GM12878 (cell line): Measurements from ENCODE around the gene NRXN3. TPM values are rescaled to one million over a fixed set of nuclear protein-coding genes. Genes with fewer than 3 reads are reported as not detected.

Experiments used
- ATAC-seq: fragments of 200-7000 bp; cut with Tn5 transposase; 3 replicates; pipeline ENCODE4 v1.9.1; 2020; ENCODE audit warnings: mild to moderate bottlenecking, moderate library complexity
- BruUV-seq: library from RNA; stranded (reverse); fragments of 400-500 nt; replicated peaks from 2 replicates; lab custom pipeline; 2021; lab: Mats Ljungman, UMichigan
- CTCF ChIA-PET: fragments of 300-600 bp; sonication (Branson Sonifier 250); formaldehyde crosslinking; extraction: SDS; loops from one replicate; lab custom pipeline; 2021; ENCODE audit warnings: inconsistent platforms; lab: Yijun Ruan, JAX
- POLR2A ChIA-PET: fragments of 350-600 bp; formaldehyde crosslinking; extraction: SDS; loops from one replicate; lab custom pipeline; 2021; ENCODE audit warnings: inconsistent platforms; lab: Charles Lee
- RAD21 ChIA-PET: fragments of 300-600 bp; sonication (Branson Sonifier 250); formaldehyde crosslinking; loops from one replicate; lab custom pipeline; 2023; ENCODE audit warnings: antibody characterized with exemption; ENCODE audit not compliant: unreplicated experiment; lab: Charles Lee
- SMC1A ChIA-PET: fragments of 300-600 bp; sonication (Branson Sonifier 250); formaldehyde crosslinking; loops from one replicate; lab custom pipeline; 2023; ENCODE audit not compliant: unreplicated experiment, uncharacterized antibody; lab: Charles Lee
- DNase-seq: peaks from one replicate; pipeline ENCODE4 v3.0.0-alpha.2; 2011; ENCODE audit warnings: low read depth, low spot score
- FAIRE-seq: peaks from 3 replicates; lab custom pipeline; 2011; peaks lifted over from hg19 to GRCh38; lab: Jason Lieb, UNC
- H2AFZ ChIP-seq: 2 replicates; pipeline ENCODE4 v1.6.0; 2011; ENCODE audit warnings: low read depth, low read length, control low read depth; ENCODE audit not compliant: control insufficient read depth
- H3K27ac ChIP-seq: 2 replicates; pipeline ENCODE4 v1.5.1; 2011; ENCODE audit warnings: control low read depth; ENCODE audit not compliant: control insufficient read depth, insufficient read depth
- H3K27me3 ChIP-seq, 2 experiments: replicated peaks in 1 of 2; 2 replicates each; pipeline versions ENCODE4 v1.6.0 to v1.6.1; 2011; ENCODE audit warnings: low read length in 1 of 2; ENCODE audit not compliant: control insufficient read depth in 2 of 2, insufficient read depth in 2 of 2
- H3K36me3 ChIP-seq, 2 experiments: 2 replicates each; pipeline ENCODE4 v1.5.1; 2011; ENCODE audit warnings: low read length in 1 of 2; ENCODE audit not compliant: control insufficient read depth in 2 of 2, insufficient read depth in 2 of 2
- H3K4me1 ChIP-seq: 2 replicates; pipeline ENCODE4 v1.6.1; 2011; ENCODE audit warnings: mild to moderate bottlenecking, low read length, moderate library complexity, mixed read lengths; ENCODE audit not compliant: control insufficient read depth, insufficient read depth
- H3K4me2 ChIP-seq: 2 replicates; pipeline ENCODE4 v1.6.0; 2011; ENCODE audit warnings: control low read depth; ENCODE audit not compliant: control insufficient read depth, insufficient read depth
- H3K4me3 ChIP-seq: fragments of 200-600 bp; sonication (generic); 2 replicates; pipeline ENCODE4 v1.5.1; 2016
- H3K79me2 ChIP-seq: 2 replicates; pipeline ENCODE4 v1.6.0; 2011; ENCODE audit warnings: low read length; ENCODE audit not compliant: control insufficient read depth, insufficient read depth
- H3K9ac ChIP-seq: 2 replicates; pipeline ENCODE4 v1.8.0; 2011; ENCODE audit warnings: low read length, control low read depth, mixed read lengths; ENCODE audit not compliant: control insufficient read depth, insufficient read depth
- H3K9me3 ChIP-seq: replicated peaks from 3 replicates; pipeline ENCODE4 v1.5.1; 2011; ENCODE audit warnings: mild to moderate bottlenecking, low read length; ENCODE audit not compliant: control insufficient read depth, insufficient read depth
- H4K20me1 ChIP-seq: 2 replicates; pipeline ENCODE4 v1.6.0; 2011; ENCODE audit not compliant: control insufficient read depth, insufficient read depth
- EED ChIP-seq: sonication (generic); IDR thresholded peaks from 2 replicates; pipeline ENCODE4 v1.6.1; 2016; ENCODE audit warnings: antibody characterized with exemption, low read depth
- JUND ChIP-seq: IDR thresholded peaks from 2 replicates; pipeline ENCODE4 v1.6.1; 2012; ENCODE audit warnings: low read depth, mild to moderate bottlenecking, low read length, improper control_type of control experiment, moderate library complexity
- MTA2 ChIP-seq: fragments of 450-650 bp; IDR thresholded peaks from 2 replicates; pipeline ENCODE4 v1.6.1; 2016; ENCODE audit warnings: low read depth, mild to moderate bottlenecking, moderate library complexity
- NBN ChIP-seq: fragments of 450-650 bp; IDR thresholded peaks from 2 replicates; pipeline ENCODE4 v1.6.1; 2016
- PAX8 ChIP-seq: fragments of 450-650 bp; IDR thresholded peaks from 2 replicates; pipeline ENCODE4 v1.6.1; 2017; ENCODE audit warnings: mild to moderate bottlenecking, moderate library complexity
- SIX5 ChIP-seq: IDR thresholded peaks from 2 replicates; pipeline ENCODE4 v1.6.1; 2011; ENCODE audit warnings: mild to moderate bottlenecking, low read depth, low read length, moderate library complexity; ENCODE audit not compliant: severe bottlenecking
- SMAD5 ChIP-seq: IDR thresholded peaks from 2 replicates; pipeline ENCODE4 v1.6.1; 2016; ENCODE audit warnings: antibody characterized with exemption, low read depth
- ZNF274 ChIP-seq: IDR thresholded peaks from one replicate; pipeline ENCODE4 v1.8.0; 2011; ENCODE audit not compliant: insufficient read length, insufficient read depth
- ZNF687 ChIP-seq: fragments of 450-650 bp; IDR thresholded peaks from 2 replicates; pipeline ENCODE4 v1.6.1; 2017; ENCODE audit warnings: mild to moderate bottlenecking, moderate library complexity
- WGBS: methylation state at CpG from one replicate; pipeline ENCODE4 v1.1.6; 2016; ENCODE audit warnings: low lambda C conversion rate; ENCODE audit not compliant: insufficient replicate concordance, insufficient coverage; ENCODE audit errors: missing lambda C conversion rate; 5-methylcytosine and 5-hydroxymethylcytosine counted together
- in situ Hi-C: fragments of 300-500 bp; cut with MboI; formaldehyde crosslinking; loops from 9 replicates; pipeline ENCODE4 v1.14.3; 2018; ENCODE audit warnings: mixed read lengths
- intact Hi-C: fragments of 100-400 bp; cut with micrococcal nuclease; formaldehyde crosslinking; loops from one replicate; pipeline ENCODE4 v1.14.2; 2022; ENCODE audit not compliant: unreplicated experiment
- polyA plus RNA-seq, 11 experiments: library from polyadenylated mRNA; depleted of rRNA in 4 of 11; unstranded in 6 of 11; stranded (reverse) in 5 of 11; fragments of >200 nt; fragmentation: Nextera tagmentation in 4 of 11; fragmentation: Illumina TruSeq in 1 of 11; extraction: Ambion mirVana in 4 of 11; extraction: Trizol in 1 of 11; gene quantifications; 1 replicate in 1 of 11; 2 replicates in 10 of 11; pipeline versions ENCODE4 v1.2.1 to v1.2.3, GENCODE V29; 2011 to 2016; ENCODE audit warnings: inconsistent platforms in 2 of 11, missing spikeins in 2 of 11, low read depth in 1 of 11
- total RNA-seq, 4 experiments: library from RNA; depleted of rRNA in 3 of 4; stranded (reverse); fragments of >200 nt in 3 of 4; fragmentation: Illumina TruSeq in 1 of 4; extraction: Trizol in 1 of 4; gene quantifications; 2 replicates each; pipeline versions ENCODE4 v1.2.1 to v1.2.3, GENCODE V29; 2013 to 2021
- TF ChIP-seq, protein P1 (sequence below): fragments of 450-650 bp; IDR thresholded peaks from 2 replicates; pipeline ENCODE4 v1.6.1; 2014; ENCODE audit warnings: mild to moderate bottlenecking

NRXN3 gene
- total and polyA plus RNA-seq, 10 of the 15 experiments (the other 5 are each of a cell fraction or from before 2014, with no cell fraction given) = 0.52 to 3.3 (median 1.4) TPM

DNA sequence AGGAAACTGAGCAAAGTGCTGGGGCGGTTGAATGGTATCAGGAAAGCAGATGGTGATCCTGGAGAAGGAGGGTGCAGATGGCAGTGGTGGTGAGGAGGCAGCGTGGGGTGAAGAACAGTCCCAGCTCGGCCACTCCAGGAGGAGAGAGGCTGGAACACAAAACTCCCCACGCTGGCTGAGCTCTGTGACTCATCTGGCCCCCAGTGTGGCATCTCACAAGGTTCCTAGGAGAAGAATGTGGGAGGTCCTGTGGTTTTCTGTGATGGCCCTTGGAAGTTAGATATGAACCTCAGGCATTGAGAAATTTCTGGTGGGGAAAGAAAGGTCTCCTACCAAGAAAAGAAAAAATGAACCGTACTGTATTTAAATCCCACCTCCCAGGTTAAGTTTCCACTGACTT, 8.0 kb upstream of the NRXN3 start:
- no TSS peak for BruUV-seq
- Histone ChIP-seq H3K4me2 (no peak overlapping the region), H2AFZ (no peak overlapping the region), H3K4me3 (no peak overlapping the region), H3K27ac (no peak overlapping the region), H3K27me3 (peaks cover 0 to 2% of the 10 kb centered on the region in 2 experiments; a peak in 1 of 4 replicates), H3K9ac (no peak overlapping the region), H3K9me3 (no peaks in the 10 kb centered on the region), H3K4me1 (no peaks in the 10 kb centered on the region), H3K79me2 (no peaks in the 10 kb centered on the region), H3K36me3 (no peaks in the 10 kb centered on the region), H4K20me1 (no peaks in the 10 kb centered on the region)
- SMC1A ChIA-PET = no interaction called here
- in situ Hi-C loops (no loop called here), intact Hi-C loops (loop anchor here (5.0 to 10.0 kb wide), 3 partner anchors 300 to 673 kb away; no protein-coding TSS in a partner anchor)
- POLR2A ChIA-PET = no interaction called here
- 9% methylated on average over 5 of the region's 5 CpGs for WGBS
- no peak for DNase-seq
- TF ChIP-seq ZNF274 = no peak
- no peak for TF ChIP-seq NBN
- no peak for TF ChIP-seq SIX5
- TF ChIP-seq PAX8 = no peak
- no peak for TF ChIP-seq MTA2
- TF ChIP-seq SMAD5 = no peak
- TF ChIP-seq EED = no peak
- no peak for TF ChIP-seq ZNF687
- TF ChIP-seq, protein P1, sequence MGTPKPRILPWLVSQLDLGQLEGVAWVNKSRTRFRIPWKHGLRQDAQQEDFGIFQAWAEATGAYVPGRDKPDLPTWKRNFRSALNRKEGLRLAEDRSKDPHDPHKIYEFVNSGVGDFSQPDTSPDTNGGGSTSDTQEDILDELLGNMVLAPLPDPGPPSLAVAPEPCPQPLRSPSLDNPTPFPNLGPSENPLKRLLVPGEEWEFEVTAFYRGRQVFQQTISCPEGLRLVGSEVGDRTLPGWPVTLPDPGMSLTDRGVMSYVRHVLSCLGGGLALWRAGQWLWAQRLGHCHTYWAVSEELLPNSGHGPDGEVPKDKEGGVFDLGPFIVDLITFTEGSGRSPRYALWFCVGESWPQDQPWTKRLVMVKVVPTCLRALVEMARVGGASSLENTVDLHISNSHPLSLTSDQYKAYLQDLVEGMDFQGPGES = no peak
- no peak for TF ChIP-seq JUND
- RAD21 ChIA-PET = no interaction called here
- CTCF ChIA-PET = no interaction called here
- FAIRE-seq = no peak
- no peak for ATAC-seq
